A549 (cell line): ENCODE results near the gene MORC3. TPM values are rescaled to one million over a fixed set of nuclear protein-coding genes. Genes with fewer than 3 reads are reported as not detected.
A peak's percentile ranks its signal among the peaks of the same experiment; 100 is the strongest.
"Not testable (repeated sequence)": the region's sequence is repeated elsewhere in the genome, so short reads cannot be mapped to it uniquely, and the experiment has no call there.

Experiments
- ATAC-seq, 2 experiments: fragments of 200-7000 bp in 1 of 2; fragments of >200 bp in 1 of 2; cut with Nextera tagmentation in 1 of 2; cut with Tn5 transposase in 1 of 2; 3 replicates each; pipeline versions ENCODE4 v1.8.0 to v1.9.1; 2018 to 2020; ENCODE audit warnings: mild to moderate bottlenecking in 1 of 2, moderate library complexity in 1 of 2
- CTCF ChIA-PET: fragments of 300-600 bp; sonication (Branson Sonifier 250); formaldehyde crosslinking; extraction: SDS; loops from one replicate; lab custom pipeline; 2021; ENCODE audit warnings: antibody characterized with exemption, inconsistent platforms; lab: Yijun Ruan, JAX
- POLR2A ChIA-PET: fragments of 350-600 bp; formaldehyde crosslinking; extraction: SDS; loops from one replicate; lab custom pipeline; 2021; ENCODE audit warnings: antibody characterized with exemption, inconsistent platforms; lab: Yijun Ruan, JAX
- DNase-seq, 2 experiments: peaks; one replicate each; pipeline versions ENCODE4 v3.0.0 to v3.0.0-alpha.2; 2011 to 2016; ENCODE audit warnings: low read depth in 1 of 2, low spot score in 1 of 2
- FAIRE-seq: peaks from 2 replicates; lab custom pipeline; 2011; peaks lifted over from hg19 to GRCh38; lab: Jason Lieb, UNC
- H3K27ac ChIP-seq, 2 experiments: fragments of >200 bp; sonication (Bioruptor Twin); formaldehyde crosslinking; 3 replicates each; pipeline ENCODE4 v1.5.1; 2016 to 2017
- H3K4me1 ChIP-seq: fragments of >200 bp; sonication (Bioruptor Twin); formaldehyde crosslinking; 3 replicates; pipeline ENCODE4 v1.6.1; 2016
- H3K4me2 ChIP-seq: fragments of >200 bp; sonication (Bioruptor Twin); formaldehyde crosslinking; 3 replicates; pipeline ENCODE4 v1.6.1; 2016
- H3K4me3 ChIP-seq: fragments of >200 bp; sonication (Bioruptor Twin); formaldehyde crosslinking; 3 replicates; pipeline ENCODE4 v1.5.1; 2016
- H3K9me3 ChIP-seq: fragments of >200 bp; sonication (Bioruptor Twin); formaldehyde crosslinking; 3 replicates; pipeline ENCODE4 v1.6.1; 2016
- CEBPB ChIP-seq, 2 experiments: fragments of >200 bp in 1 of 2; sonication (Bioruptor Twin) in 1 of 2; formaldehyde crosslinking in 1 of 2; IDR thresholded peaks; 2 replicates each; pipeline ENCODE4 v1.6.1; 2012 to 2016
- EHMT2 ChIP-seq: fragments of 200-600 bp; sonication (generic); IDR thresholded peaks from 2 replicates; pipeline ENCODE4 v1.6.1; 2016; ENCODE audit warnings: antibody characterized with exemption, low read depth, mild to moderate bottlenecking, moderate library complexity
- HES2 ChIP-seq: fragments of >200 bp; sonication (Bioruptor Twin); formaldehyde crosslinking; IDR thresholded peaks from 2 replicates; pipeline ENCODE4 v1.6.1; 2016
- HMGXB4 ChIP-seq: fragments of 250-450 bp; sonication (Bioruptor Pico); IDR thresholded peaks from 2 replicates; pipeline ENCODE4 v1.5.0; 2021; ENCODE audit warnings: mild to moderate bottlenecking, moderate library complexity, borderline replicate concordance
- HOXB5 ChIP-seq: fragments of 250-450 bp; sonication (Bioruptor Pico); IDR thresholded peaks from 2 replicates; pipeline ENCODE4 v1.5.0; 2020; ENCODE audit warnings: mild to moderate bottlenecking, moderate library complexity
- MAFK ChIP-seq: fragments of 450-650 bp; IDR thresholded peaks from 2 replicates; pipeline ENCODE4 v1.6.1; 2014; ENCODE audit not compliant: partially characterized antibody
- MYC ChIP-seq: IDR thresholded peaks from 2 replicates; pipeline ENCODE4 v1.6.1; 2012; ENCODE audit warnings: mild to moderate bottlenecking, inconsistent platforms, low read length, improper control_type of control experiment, borderline replicate concordance
- NR3C1 ChIP-seq: fragments of >200 bp; sonication (Bioruptor Twin); formaldehyde crosslinking; IDR thresholded peaks from 3 replicates; pipeline ENCODE4 v1.6.1; 2017
- POLR2A ChIP-seq: IDR thresholded peaks from 2 replicates; pipeline ENCODE4 v1.6.1; 2012; ENCODE audit warnings: mild to moderate bottlenecking, low read length
- RAD21 ChIP-seq, 2 experiments: fragments of >200 bp in 1 of 2; sonication (Bioruptor Twin) in 1 of 2; formaldehyde crosslinking in 1 of 2; IDR thresholded peaks in 1 of 2; conservative IDR thresholded peaks in 1 of 2; 2 replicates in 1 of 2; 3 replicates in 1 of 2; pipeline ENCODE4 v1.6.1; 2012 to 2018; ENCODE audit warnings: inconsistent platforms in 1 of 2
- RFX5 ChIP-seq: fragments of 450-650 bp; IDR thresholded peaks from 2 replicates; pipeline ENCODE4 v1.7.1; 2014; ENCODE audit warnings: antibody characterized with exemption, mild to moderate bottlenecking, moderate library complexity
- SMC3 ChIP-seq: fragments of >200 bp; sonication (Bioruptor Twin); formaldehyde crosslinking; IDR thresholded peaks from 3 replicates; pipeline ENCODE4 v1.6.1; 2018; ENCODE audit warnings: inconsistent platforms
- WGBS: methylation state at CpG from one replicate; pipeline ENCODE4 v1.1.6; 2017; ENCODE audit errors: missing lambda C conversion rate; 5-methylcytosine and 5-hydroxymethylcytosine counted together
- polyA plus RNA-seq, 4 experiments: library from polyadenylated mRNA; depleted of rRNA in 3 of 4; stranded (reverse); fragments of >200 nt; fragmentation: RNase III in 1 of 4; extraction: RNeasy Plus Mini Kit Qiagen cat#74134 plus additional on column Dnase treatment in 1 of 4; gene quantifications; 2 replicates in 3 of 4; 3 replicates in 1 of 4; pipeline ENCODE4 v1.2.3, GENCODE V29; 2011 to 2017
- TF ChIP-seq, protein P1 (sequence below): fragments of 450-650 bp; IDR thresholded peaks from 2 replicates; pipeline ENCODE4 v1.6.1; 2014; ENCODE audit warnings: antibody characterized with exemption

The MORC3 gene
- polyA plus RNA-seq, 2 of the 4 experiments (the other 2 are of a cell fraction) = 9.7 to 21.5 TPM

DNA sequence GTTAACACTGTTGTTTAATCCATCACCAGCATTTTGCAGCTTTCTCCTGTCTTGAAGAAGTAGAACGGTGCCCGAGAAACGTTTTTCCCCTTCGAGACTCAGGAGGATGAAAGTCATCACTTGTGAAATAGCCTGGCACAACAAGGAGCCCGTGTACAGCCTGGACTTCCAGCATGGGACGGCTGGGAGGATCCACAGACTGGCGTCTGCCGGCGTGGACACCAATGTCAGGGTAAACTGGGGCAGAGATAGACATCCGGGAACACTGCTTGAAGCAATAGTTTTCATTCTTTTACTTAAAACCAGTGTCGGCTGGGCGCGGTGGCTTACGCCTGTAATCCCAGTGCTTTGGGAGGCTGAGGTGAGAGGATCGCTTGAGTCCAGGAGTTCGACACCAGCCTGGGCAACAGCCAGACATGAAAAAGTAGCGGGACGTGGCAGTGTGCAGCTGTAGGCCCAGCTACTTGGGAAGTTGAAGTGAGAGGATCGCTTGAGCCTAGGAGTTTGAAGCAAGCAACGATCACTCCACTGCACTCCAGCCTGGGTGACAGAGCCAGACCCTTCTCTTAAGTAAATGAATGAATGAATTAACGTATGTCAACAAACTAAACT lies 66.1 kb downstream of the MORC3 start (continued):
- no peak for TF ChIP-seq HMGXB4 (CRISPR knock-in tag)
- TF ChIP-seq SMC3 = no peak
- TF ChIP-seq MYC = no peak
- TF ChIP-seq MAFK = no peak
- TF ChIP-seq POLR2A = no peak
- TF ChIP-seq, protein P1, sequence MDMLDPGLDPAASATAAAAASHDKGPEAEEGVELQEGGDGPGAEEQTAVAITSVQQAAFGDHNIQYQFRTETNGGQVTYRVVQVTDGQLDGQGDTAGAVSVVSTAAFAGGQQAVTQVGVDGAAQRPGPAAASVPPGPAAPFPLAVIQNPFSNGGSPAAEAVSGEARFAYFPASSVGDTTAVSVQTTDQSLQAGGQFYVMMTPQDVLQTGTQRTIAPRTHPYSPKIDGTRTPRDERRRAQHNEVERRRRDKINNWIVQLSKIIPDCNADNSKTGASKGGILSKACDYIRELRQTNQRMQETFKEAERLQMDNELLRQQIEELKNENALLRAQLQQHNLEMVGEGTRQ = no peak
- no peak for TF ChIP-seq EHMT2
- no peak for TF ChIP-seq RFX5

DNA sequence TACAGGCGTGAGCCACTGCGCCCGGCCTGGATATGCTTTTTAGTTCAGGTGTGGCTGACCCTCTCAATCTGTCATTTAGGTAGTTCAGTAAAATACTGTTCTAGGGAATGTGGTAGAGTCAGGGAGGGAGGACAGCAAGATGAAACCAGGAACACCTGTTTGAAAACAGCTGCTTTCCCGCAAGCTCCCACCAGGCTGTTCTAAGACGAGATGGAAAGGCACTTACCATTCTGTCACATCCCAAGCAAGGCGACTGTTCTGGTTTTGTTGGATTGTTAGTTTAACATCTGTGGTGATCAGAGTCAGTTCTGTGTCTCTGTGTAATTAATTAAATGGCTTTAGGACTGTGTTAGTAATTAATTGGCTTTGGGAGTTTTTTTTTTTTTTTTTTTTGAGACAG lies 68.1 kb downstream of the MORC3 start:
- DNase-seq (no peak), ATAC-seq (no peak), FAIRE-seq (no peak)
- Histone ChIP-seq H3K4me2 (no peak overlapping the region), H3K4me3 (no peak overlapping the region), H3K4me1 (no peaks in the 10 kb centered on the region), H3K9me3 (no peaks in the 10 kb centered on the region), H3K27ac (no peak overlapping the region)
- CTCF ChIA-PET = interaction anchor here (1.1 to 1.5 kb wide), 2 partner anchors 246 to 252 kb away, joined by 4 read pairs; no protein-coding TSS in a partner anchor
- WGBS = 98% methylated on average over 6 of the region's 6 CpGs
- POLR2A ChIA-PET = no interaction called here
- no peak for TF ChIP-seq HES2
- no peak for TF ChIP-seq HOXB5 (CRISPR knock-in tag)

GRCh38 chr21:36388835-36389234 lies 68.8 kb downstream of the MORC3 start:
- Histone ChIP-seq H3K4me2 (no peak overlapping the region), H3K9me3 (no peaks in the 10 kb centered on the region), H3K4me3 (no peak overlapping the region), H3K4me1 (no peaks in the 10 kb centered on the region), H3K27ac (no peak overlapping the region)
- CTCF ChIA-PET = interaction anchor here (1.0 to 1.5 kb wide), 3 partner anchors 246 to 253 kb away, joined by 4 read pairs; no protein-coding TSS in a partner anchor
- WGBS = 62% methylated on average over 10 of the region's 10 CpGs
- ATAC-seq (peak; percentile 44 to 75; a peak in 4 of 6 replicates), FAIRE-seq (no peak), DNase-seq (peak in 1 of 2 experiments; percentile 52)
- POLR2A ChIA-PET = no interaction called here
- no peak for TF ChIP-seq CEBPB (IDR thresholded peaks at IDR 0.05)
- no peak for TF ChIP-seq NR3C1
- no peak for TF ChIP-seq RAD21 (conservative IDR thresholded peaks at IDR 0.05 in 1 of 2, IDR thresholded peaks at IDR 0.05 in 1 of 2)

- 95% methylated on average over 6 of the region's 6 CpGs for WGBS
- H3K9me3 ChIP-seq, H3K4me1 ChIP-seq, POLR2A ChIA-PET, DNase-seq, ATAC-seq, FAIRE-seq, H3K4me2 ChIP-seq, H3K4me3 ChIP-seq, H3K27ac ChIP-seq: not testable (repeated sequence)
- CTCF ChIA-PET = interaction anchor here (0.8 kb wide), 1 partner anchor 11 kb away, joined by 3 read pairs; no protein-coding TSS in a partner anchor
Observed at GRCh38 chr21:36391649-36392048, 71.7 kb downstream of the MORC3 start.
